H9 (cell line): Measurements from ENCODE around the gene MANF. TPM values are rescaled to one million over a fixed set of nuclear protein-coding genes. Genes with fewer than 3 reads are reported as not detected.

Source experiments
- DNase-seq: peaks from one replicate; pipeline ENCODE4 v3.0.0-alpha.2; 2017
- H2AFZ ChIP-seq: one replicate; pipeline ENCODE4 v1.6.1; 2013; ENCODE audit warnings: mild to moderate bottlenecking, low read length, control low read depth, moderate library complexity
- H2AK5ac ChIP-seq: 2 replicates; pipeline ENCODE4 v1.6.1; 2013; ENCODE audit warnings: low read length, control low read depth, mixed read lengths; ENCODE audit not compliant: insufficient read length
- H2BK120ac ChIP-seq: one replicate; pipeline ENCODE4 v1.6.1; 2013; ENCODE audit warnings: low read depth, mild to moderate bottlenecking, low read length, control low read depth, inconsistent platforms; ENCODE audit not compliant: poor library complexity, severe bottlenecking
- H2BK12ac ChIP-seq: 2 replicates; pipeline ENCODE4 v1.6.1; 2013; ENCODE audit warnings: low read length, control low read depth, mixed read lengths, low read depth; ENCODE audit not compliant: insufficient read length
- H2BK15ac ChIP-seq: 2 replicates; pipeline ENCODE4 v1.6.1; 2013; ENCODE audit warnings: low read depth, low read length, control low read depth
- H2BK20ac ChIP-seq: one replicate; pipeline ENCODE4 v1.6.1; 2013; ENCODE audit warnings: low read depth, mild to moderate bottlenecking, low read length, control low read depth, inconsistent platforms; ENCODE audit not compliant: poor library complexity, severe bottlenecking
- H2BK5ac ChIP-seq: 2 replicates; pipeline ENCODE4 v1.6.1; 2013; ENCODE audit warnings: low read length, control low read depth, mixed read lengths; ENCODE audit not compliant: insufficient read length
- H3K14ac ChIP-seq: 2 replicates; pipeline ENCODE4 v1.6.1; 2013; ENCODE audit warnings: low read length, control low read depth; ENCODE audit not compliant: insufficient read depth
- H3K18ac ChIP-seq: 2 replicates; pipeline ENCODE4 v1.6.1; 2013; ENCODE audit warnings: low read depth, mild to moderate bottlenecking, mixed read lengths, low read length, control low read depth; ENCODE audit not compliant: insufficient read length
- H3K23ac ChIP-seq: 2 replicates; pipeline ENCODE4 v1.6.1; 2013; ENCODE audit warnings: low read length, control low read depth, mixed read lengths, low read depth; ENCODE audit not compliant: insufficient read length
- H3K23me2 ChIP-seq: 2 replicates; pipeline ENCODE4 v1.6.1; 2013; ENCODE audit warnings: low read depth, mild to moderate bottlenecking, mixed read lengths, low read length, control low read depth; ENCODE audit not compliant: insufficient read length, poor library complexity, severe bottlenecking
- H3K27ac ChIP-seq: 2 replicates; pipeline ENCODE4 v1.5.1; 2013; ENCODE audit warnings: low read length, control low read depth, mixed read lengths, low read depth; ENCODE audit not compliant: insufficient read length
- H3K27me3 ChIP-seq: 2 replicates; pipeline ENCODE4 v1.6.1; 2013; ENCODE audit warnings: low read length, control low read depth, inconsistent platforms; ENCODE audit not compliant: insufficient read depth
- H3K4ac ChIP-seq: 2 replicates; pipeline ENCODE4 v1.6.1; 2013; ENCODE audit warnings: low read depth, mild to moderate bottlenecking, control low read depth, inconsistent platforms, low read length, moderate library complexity
- H3K4me1 ChIP-seq: 2 replicates; pipeline ENCODE4 v1.6.1; 2013; ENCODE audit warnings: low read length, control low read depth, inconsistent platforms; ENCODE audit not compliant: insufficient read depth
- H3K4me2 ChIP-seq: 2 replicates; pipeline ENCODE4 v1.6.1; 2013; ENCODE audit warnings: low read length, control low read depth, mixed read lengths; ENCODE audit not compliant: insufficient read length, insufficient read depth
- H3K56ac ChIP-seq: 2 replicates; pipeline ENCODE4 v1.6.1; 2013; ENCODE audit warnings: low read depth, mild to moderate bottlenecking, mixed read lengths, low read length, control low read depth; ENCODE audit not compliant: insufficient read length
- H3K79me1 ChIP-seq: 2 replicates; pipeline ENCODE4 v1.6.1; 2013; ENCODE audit warnings: low read depth, mild to moderate bottlenecking, moderate library complexity, low read length, control low read depth, inconsistent platforms; ENCODE audit not compliant: insufficient read depth, poor library complexity, severe bottlenecking
- H3K79me2 ChIP-seq: 2 replicates; pipeline ENCODE4 v1.6.1; 2013; ENCODE audit warnings: low read length, control low read depth, inconsistent platforms; ENCODE audit not compliant: insufficient read depth
- H3K9ac ChIP-seq: 2 replicates; pipeline ENCODE4 v1.6.1; 2013; ENCODE audit warnings: low read length, control low read depth, mixed read lengths; ENCODE audit not compliant: insufficient read length; ENCODE audit errors: extremely low read depth
- H3K9me3 ChIP-seq: one replicate; pipeline ENCODE4 v1.6.1; 2013; ENCODE audit warnings: low read depth, low read length, inconsistent platforms; ENCODE audit not compliant: control insufficient read depth
- H3T11ph ChIP-seq: one replicate; pipeline ENCODE4 v1.6.1; 2013; ENCODE audit warnings: mild to moderate bottlenecking, low read length, control low read depth, inconsistent platforms
- H4K20me1 ChIP-seq: one replicate; pipeline ENCODE4 v1.6.1; 2013; ENCODE audit not compliant: control insufficient read depth, insufficient read length, insufficient read depth
- H4K5ac ChIP-seq: 2 replicates; pipeline ENCODE4 v1.6.1; 2013; ENCODE audit warnings: low read depth, mild to moderate bottlenecking, mixed read lengths, low read length, control low read depth; ENCODE audit not compliant: insufficient read length
- H4K8ac ChIP-seq: replicated peaks from 2 replicates; pipeline ENCODE4 v1.6.1; 2013; ENCODE audit warnings: low read length, control low read depth, mixed read lengths, low read depth; ENCODE audit not compliant: insufficient read length
- H4K91ac ChIP-seq: 2 replicates; pipeline ENCODE4 v1.6.1; 2013; ENCODE audit warnings: low read depth, mild to moderate bottlenecking, moderate library complexity, mixed read lengths, low read length, control low read depth; ENCODE audit not compliant: insufficient read length
- H3K27ac Mint-ChIP-seq, 3 experiments: 2 replicates in 2 of 3; 3 replicates in 1 of 3; pipeline ENCODE4 v1.8.0; 2020 to 2021; ENCODE audit warnings: mixed read lengths in 3 of 3, mild to moderate bottlenecking in 1 of 3, moderate library complexity in 1 of 3
- H3K27me3 Mint-ChIP-seq: 2 replicates; pipeline ENCODE4 v1.8.0; 2021; ENCODE audit warnings: low read depth, mild to moderate bottlenecking, moderate library complexity, mixed read lengths
- H3K36me3 Mint-ChIP-seq, 3 experiments: 2 replicates in 2 of 3; 3 replicates in 1 of 3; pipeline ENCODE4 v1.8.0; 2020 to 2021; ENCODE audit warnings: low read depth in 3 of 3, mixed read lengths in 3 of 3; ENCODE audit not compliant: insufficient read depth in 1 of 3
- H3K4me1 Mint-ChIP-seq, 2 experiments: 2 replicates each; pipeline ENCODE4 v1.8.0; 2020; ENCODE audit warnings: mixed read lengths in 2 of 2
- H3K4me3 Mint-ChIP-seq, 2 experiments: 2 replicates in 1 of 2; 3 replicates in 1 of 2; pipeline ENCODE4 v1.8.0; 2020 to 2021; ENCODE audit warnings: mild to moderate bottlenecking in 2 of 2, mixed read lengths in 2 of 2, moderate library complexity in 1 of 2
- H3K9me3 Mint-ChIP-seq, 2 experiments: 2 replicates in 1 of 2; 3 replicates in 1 of 2; pipeline ENCODE4 v1.8.0; 2020; ENCODE audit warnings: mild to moderate bottlenecking in 2 of 2, mixed read lengths in 2 of 2, moderate library complexity in 1 of 2
- WGBS: extraction: QIAGEN DNeasy Blood & Tissue Kit; methylation state at CpG from one replicate; pipeline ENCODE4 v1.1.7; 2013; ENCODE audit warnings: missing lambda C conversion rate, low lambda C conversion rate, mixed read lengths; ENCODE audit not compliant: insufficient read length; ENCODE audit errors: extremely low coverage; 5-methylcytosine and 5-hydroxymethylcytosine counted together
- total RNA-seq: library from RNA; stranded (reverse); gene quantifications from 2 replicates; pipeline ENCODE4 v1.2.1, GENCODE V29; 2021
- TF ChIP-seq, protein P1 (sequence below): fragments of 200-600 bp; sonication (generic); conservative IDR thresholded peaks from 3 replicates; pipeline ENCODE4 v1.8.0; 2021; ENCODE audit warnings: antibody characterized with exemption, mild to moderate bottlenecking

MANF gene
- total RNA-seq, 1 experiment from 2014 or later, result 148 TPM

DNA sequence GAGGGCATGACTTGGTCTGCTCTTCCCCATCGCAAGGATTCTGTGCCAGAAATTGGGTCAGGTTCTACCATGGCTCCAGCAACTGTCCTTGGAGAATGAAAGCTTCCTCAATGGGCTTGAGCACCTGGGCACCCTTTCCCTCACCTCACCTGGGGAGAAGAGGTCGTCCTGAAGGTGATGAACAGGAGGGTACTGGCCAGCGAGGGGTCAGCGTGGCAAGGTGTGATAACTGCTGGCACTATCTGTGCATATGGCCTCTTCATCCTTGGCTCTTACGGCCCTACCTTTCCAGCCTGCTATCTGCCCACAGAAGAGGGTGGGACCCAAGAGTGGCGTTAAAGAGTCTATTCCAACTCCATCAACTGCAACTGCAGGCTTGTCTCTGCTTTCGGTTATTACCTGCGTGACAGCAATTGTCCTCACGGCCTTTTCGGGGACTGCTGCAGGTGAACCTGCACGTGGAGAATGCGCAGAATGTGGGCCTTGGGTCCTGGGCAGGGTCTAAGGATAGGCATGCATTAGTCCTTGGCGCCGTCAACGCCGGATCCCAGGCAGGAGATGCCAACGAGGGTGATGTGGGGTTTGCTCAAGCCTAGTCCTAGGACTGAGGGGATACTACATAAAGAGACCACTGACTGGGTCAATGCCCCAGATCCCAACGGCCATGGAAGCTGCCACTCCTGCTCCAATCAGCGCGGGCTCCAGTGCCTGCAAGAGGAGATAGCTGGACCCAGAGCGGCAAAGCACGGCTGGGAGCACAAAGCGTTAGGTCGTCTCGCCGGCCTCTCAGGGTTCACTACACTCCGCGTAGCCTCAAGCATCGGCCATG is 5.4 kb downstream of the MANF start:
- Histone ChIP-seq H3K79me1 (peaks cover 13% of the 10 kb centered on the region), H3T11ph (no peak overlapping the region), H3K14ac (no peak overlapping the region), H2BK5ac (no peak overlapping the region), H2BK120ac (no peak overlapping the region), H4K20me1 (no peaks in the 10 kb centered on the region), H3K23me2 (peaks cover 8% of the 10 kb centered on the region), H3K79me2 (peaks cover 31% of the 10 kb centered on the region), H3K4me1 (0 out of 2 replicates have a peak, but pooled peaks cover 6% of the 10 kb centered on the region), H3K56ac (no peak overlapping the region), H2BK20ac (no peak overlapping the region), H3K4me2 (peak overlapping the region; percentile 40), H3K9ac (peak overlapping the region; percentile 8), H3K18ac (peak overlapping the region; percentile 66), H3K27ac (no peak overlapping the region), H2AFZ (no peak overlapping the region), H2BK15ac (no peak overlapping the region), H4K5ac (no peak overlapping the region), H3K27me3 (no peaks in the 10 kb centered on the region), H2AK5ac (no peak overlapping the region), H3K9me3 (no peaks in the 10 kb centered on the region), H3K4ac (no peak overlapping the region), H4K91ac (no peak overlapping the region), H2BK12ac (no peak overlapping the region), H3K23ac (no peak overlapping the region), H4K8ac (no peak overlapping the region)
- Mint-ChIP-seq H3K27me3 (no peaks in the 10 kb centered on the region; the same call in 1 of the 2 replicates), H3K27ac (peak overlapping the region in 2 of 3 experiments; percentile 24 to 70; a peak in 2 of 7 replicates), H3K4me3 (peak overlapping the region; percentile 53 to 74), H3K36me3 (peaks cover 60 to 84% (median 80%) of the 10 kb centered on the region in 3 experiments), H3K4me1 (peaks cover 49 to 64% of the 10 kb centered on the region in 2 experiments), H3K9me3 (peaks cover 8 to 9% of the 10 kb centered on the region in 2 experiments; a peak in 4 of 5 replicates)
- no CpG with 5 or more reads among the region's 29 CpGs for WGBS
- TF ChIP-seq, protein P1, sequence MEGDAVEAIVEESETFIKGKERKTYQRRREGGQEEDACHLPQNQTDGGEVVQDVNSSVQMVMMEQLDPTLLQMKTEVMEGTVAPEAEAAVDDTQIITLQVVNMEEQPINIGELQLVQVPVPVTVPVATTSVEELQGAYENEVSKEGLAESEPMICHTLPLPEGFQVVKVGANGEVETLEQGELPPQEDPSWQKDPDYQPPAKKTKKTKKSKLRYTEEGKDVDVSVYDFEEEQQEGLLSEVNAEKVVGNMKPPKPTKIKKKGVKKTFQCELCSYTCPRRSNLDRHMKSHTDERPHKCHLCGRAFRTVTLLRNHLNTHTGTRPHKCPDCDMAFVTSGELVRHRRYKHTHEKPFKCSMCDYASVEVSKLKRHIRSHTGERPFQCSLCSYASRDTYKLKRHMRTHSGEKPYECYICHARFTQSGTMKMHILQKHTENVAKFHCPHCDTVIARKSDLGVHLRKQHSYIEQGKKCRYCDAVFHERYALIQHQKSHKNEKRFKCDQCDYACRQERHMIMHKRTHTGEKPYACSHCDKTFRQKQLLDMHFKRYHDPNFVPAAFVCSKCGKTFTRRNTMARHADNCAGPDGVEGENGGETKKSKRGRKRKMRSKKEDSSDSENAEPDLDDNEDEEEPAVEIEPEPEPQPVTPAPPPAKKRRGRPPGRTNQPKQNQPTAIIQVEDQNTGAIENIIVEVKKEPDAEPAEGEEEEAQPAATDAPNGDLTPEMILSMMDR, result no peak
- no peak for DNase-seq
